HepG2 (cell line): ENCODE measurements around the gene PSORS1C2. TPM values are rescaled to one million over a fixed set of nuclear protein-coding genes. Genes with fewer than 3 reads are reported as not detected.

Experiments used
- ARID2 ChIP-seq: sonication (generic); formaldehyde crosslinking; IDR thresholded peaks from 2 replicates; pipeline ENCODE4 v1.8.1; 2022; ENCODE audit warnings: mild to moderate bottlenecking, missing genetic modification reagents, borderline replicate concordance
- CAMTA2 ChIP-seq: sonication (generic); formaldehyde crosslinking; IDR thresholded peaks from 2 replicates; pipeline ENCODE4 v1.4.0; 2020; ENCODE audit warnings: mild to moderate bottlenecking, missing genetic modification reagents, borderline replicate concordance
- GRHL1 ChIP-seq: sonication (generic); formaldehyde crosslinking; conservative IDR thresholded peaks from 2 replicates; pipeline ENCODE4 v1.8.0; 2022; ENCODE audit warnings: missing genetic modification reagents
- HOXA7 ChIP-seq: sonication (generic); formaldehyde crosslinking; IDR thresholded peaks from 2 replicates; pipeline ENCODE4 v1.8.1; 2022; ENCODE audit warnings: mild to moderate bottlenecking, missing genetic modification reagents, moderate library complexity
- KIAA2018 ChIP-seq: sonication (generic); formaldehyde crosslinking; IDR thresholded peaks from 2 replicates; pipeline ENCODE4 v1.5.0; 2020; ENCODE audit warnings: mild to moderate bottlenecking, missing genetic modification reagents, borderline replicate concordance
- MED13 ChIP-seq: sonication (generic); formaldehyde crosslinking; IDR thresholded peaks from 2 replicates; pipeline ENCODE4 v1.5.0; 2020; ENCODE audit warnings: missing genetic modification reagents
- NFKB2 ChIP-seq: sonication (generic); formaldehyde crosslinking; IDR thresholded peaks from 2 replicates; pipeline ENCODE4 v1.4.0; 2020; ENCODE audit warnings: missing genetic modification reagents, borderline replicate concordance
- NR1H2 ChIP-seq: sonication (generic); formaldehyde crosslinking; IDR thresholded peaks from 2 replicates; pipeline ENCODE4 v1.8.1; 2022; ENCODE audit warnings: low read depth, missing genetic modification reagents, borderline replicate concordance
- NRL ChIP-seq: sonication (generic); formaldehyde crosslinking; IDR thresholded peaks from 2 replicates; pipeline ENCODE4 v1.5.0; 2020; ENCODE audit warnings: missing genetic modification reagents, mild to moderate bottlenecking, moderate library complexity, borderline replicate concordance
- SAP130 ChIP-seq: IDR thresholded peaks from 2 replicates; pipeline ENCODE4 v1.6.1; 2016; ENCODE audit warnings: low read depth
- SOX6 ChIP-seq, 2 experiments: fragments of 450-650 bp in 1 of 2; sonication (generic) in 1 of 2; formaldehyde crosslinking in 1 of 2; IDR thresholded peaks; 2 replicates each; pipeline versions ENCODE4 v1.4.0 to v1.6.1; 2017 to 2020; ENCODE audit warnings: antibody characterized with exemption in 1 of 2, mild to moderate bottlenecking in 1 of 2, missing genetic modification reagents in 1 of 2
- ZNF687 ChIP-seq: sonication (generic); formaldehyde crosslinking; IDR thresholded peaks from 2 replicates; pipeline ENCODE4 v1.5.1; 2020; ENCODE audit warnings: mild to moderate bottlenecking, missing genetic modification reagents, moderate library complexity
- polyA plus RNA-seq, 8 experiments: library from polyadenylated mRNA; depleted of rRNA in 3 of 8; stranded (reverse) in 7 of 8; unstranded in 1 of 8; fragments of >200 nt; fragmentation: Illumina TruSeq in 4 of 8; extraction: Trizol in 4 of 8; gene quantifications; 2 replicates each; pipeline versions ENCODE4 v1.2.1 to v1.2.3, GENCODE V29; 2011 to 2016; ENCODE audit warnings: low read depth in 4 of 8, missing spikeins in 1 of 8, mixed read lengths in 1 of 8; ENCODE audit not compliant: insufficient read depth in 1 of 8
- total RNA-seq, 5 experiments: library from RNA; depleted of rRNA; stranded (reverse); fragments of >200 nt; fragmentation: Illumina TruSeq; extraction: Trizol; gene quantifications; 2 replicates each; pipeline ENCODE4 v1.2.3, GENCODE V29; 2016; ENCODE audit warnings: low read depth in 1 of 5

The PSORS1C2 gene
- total and polyA plus RNA-seq, 2 of the 13 experiments (the other 11 are each of a cell fraction or from before 2014, with no cell fraction given) = not detected

GRCh38 chr6:31158863-31159855 lies 20.3 kb upstream of the PSORS1C2 start (continued):
- TF ChIP-seq KIAA2018 (CRISPR knock-in tag) (no peak), SOX6 (IDR thresholded peaks at IDR 0.05) (no peak), SOX6 (CRISPR knock-in tag; IDR thresholded peaks at IDR 0.05) (no peak), GRHL1 (no peak), ARID2 (0 out of 2 replicates have a peak, but pooled peaks have one; percentile 51), CAMTA2 (0 out of 2 replicates have a peak, but pooled peaks have one; percentile 7), NR1H2 (CRISPR knock-in tag) (no peak), SAP130 (CRISPR knock-in tag) (peak; percentile 36; the same call in 1 of the 2 replicates), HOXA7 (CRISPR knock-in tag) (0 out of 2 replicates have a peak, but pooled peaks have one; percentile 23), NFKB2 (CRISPR knock-in tag) (peak; percentile 70; the same call in 1 of the 2 replicates), ZNF687 (CRISPR knock-in tag) (peak; percentile 58), NRL (peak; percentile 5; the same call in 1 of the 2 replicates), MED13 (CRISPR knock-in tag) (0 out of 2 replicates have a peak, but pooled peaks have one; percentile 24)
